GM12873 (cell line): ENCODE results near the gene CTNNA2.

Source experiments
- TF ChIP-seq, protein P1 (sequence below): IDR thresholded peaks from 2 replicates; pipeline ENCODE4 v1.5.1; 2012; ENCODE audit warnings: low read depth, mild to moderate bottlenecking, moderate library complexity, low read length, control low read depth; ENCODE audit not compliant: insufficient read depth; ENCODE audit errors: missing control alignments

The CTNNA2 gene

DNA sequence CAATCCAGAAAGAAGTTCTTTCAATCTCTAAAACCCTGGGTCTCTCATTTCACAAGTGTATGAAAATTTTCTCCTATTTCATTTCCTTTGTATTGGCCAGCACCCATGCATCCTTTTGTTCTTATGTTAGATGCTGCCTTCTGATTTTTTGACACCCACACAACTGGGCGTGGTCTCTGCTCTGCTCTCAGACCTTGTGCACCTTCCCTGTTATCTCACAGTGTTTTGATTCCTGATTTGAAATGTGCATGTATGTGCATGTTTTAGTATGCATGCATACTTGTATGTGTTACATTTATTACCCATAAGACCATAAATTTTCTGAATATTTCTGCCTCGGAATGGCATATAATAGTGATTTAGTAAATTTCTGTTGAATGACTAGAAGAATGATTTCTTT lies 152.2 kb downstream of the CTNNA2 start:
- TF ChIP-seq, protein P1, sequence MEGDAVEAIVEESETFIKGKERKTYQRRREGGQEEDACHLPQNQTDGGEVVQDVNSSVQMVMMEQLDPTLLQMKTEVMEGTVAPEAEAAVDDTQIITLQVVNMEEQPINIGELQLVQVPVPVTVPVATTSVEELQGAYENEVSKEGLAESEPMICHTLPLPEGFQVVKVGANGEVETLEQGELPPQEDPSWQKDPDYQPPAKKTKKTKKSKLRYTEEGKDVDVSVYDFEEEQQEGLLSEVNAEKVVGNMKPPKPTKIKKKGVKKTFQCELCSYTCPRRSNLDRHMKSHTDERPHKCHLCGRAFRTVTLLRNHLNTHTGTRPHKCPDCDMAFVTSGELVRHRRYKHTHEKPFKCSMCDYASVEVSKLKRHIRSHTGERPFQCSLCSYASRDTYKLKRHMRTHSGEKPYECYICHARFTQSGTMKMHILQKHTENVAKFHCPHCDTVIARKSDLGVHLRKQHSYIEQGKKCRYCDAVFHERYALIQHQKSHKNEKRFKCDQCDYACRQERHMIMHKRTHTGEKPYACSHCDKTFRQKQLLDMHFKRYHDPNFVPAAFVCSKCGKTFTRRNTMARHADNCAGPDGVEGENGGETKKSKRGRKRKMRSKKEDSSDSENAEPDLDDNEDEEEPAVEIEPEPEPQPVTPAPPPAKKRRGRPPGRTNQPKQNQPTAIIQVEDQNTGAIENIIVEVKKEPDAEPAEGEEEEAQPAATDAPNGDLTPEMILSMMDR, result no peak

DNA sequence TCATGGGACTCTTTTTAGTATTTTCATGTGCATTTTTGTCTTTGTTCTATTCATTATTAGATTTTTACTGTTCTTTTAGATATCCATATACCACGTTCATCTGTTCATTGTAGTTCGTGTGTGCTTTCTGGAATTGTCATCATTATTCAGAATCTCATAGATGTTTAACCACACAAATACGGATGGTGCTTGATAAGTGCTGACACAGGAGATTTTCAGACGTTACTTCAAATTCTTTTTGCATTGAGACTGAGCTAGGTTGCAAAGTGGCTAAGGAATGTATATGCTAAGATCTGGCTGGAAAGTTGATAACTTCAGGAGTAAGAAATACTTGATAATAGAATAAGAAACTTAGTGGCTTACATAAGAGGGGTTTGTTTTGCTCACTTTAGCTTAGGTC lies 153.6 kb downstream of the CTNNA2 start:
- TF ChIP-seq, protein P1, result no peak

DNA sequence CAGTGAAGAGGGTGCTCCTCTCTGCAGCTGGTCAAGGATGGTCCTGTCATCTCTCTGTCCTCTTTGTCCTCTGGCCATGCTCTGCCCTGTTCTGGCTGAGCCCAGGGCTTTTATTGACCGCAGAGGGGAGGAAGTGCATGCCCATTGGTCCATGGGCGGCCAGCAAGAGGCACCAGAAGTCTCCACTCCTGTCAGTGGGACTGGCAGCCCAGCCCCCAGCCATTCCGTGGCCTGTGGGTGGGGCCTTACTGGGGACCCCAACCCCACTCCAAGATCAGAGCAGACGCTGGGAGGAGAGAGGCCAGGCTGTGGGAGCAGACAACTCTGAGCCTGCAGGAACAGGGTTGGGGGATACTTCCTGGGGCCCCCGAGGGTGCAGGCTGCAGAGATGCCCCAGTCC lies 156.9 kb downstream of the CTNNA2 start:
- TF ChIP-seq, protein P1, result no peak

DNA sequence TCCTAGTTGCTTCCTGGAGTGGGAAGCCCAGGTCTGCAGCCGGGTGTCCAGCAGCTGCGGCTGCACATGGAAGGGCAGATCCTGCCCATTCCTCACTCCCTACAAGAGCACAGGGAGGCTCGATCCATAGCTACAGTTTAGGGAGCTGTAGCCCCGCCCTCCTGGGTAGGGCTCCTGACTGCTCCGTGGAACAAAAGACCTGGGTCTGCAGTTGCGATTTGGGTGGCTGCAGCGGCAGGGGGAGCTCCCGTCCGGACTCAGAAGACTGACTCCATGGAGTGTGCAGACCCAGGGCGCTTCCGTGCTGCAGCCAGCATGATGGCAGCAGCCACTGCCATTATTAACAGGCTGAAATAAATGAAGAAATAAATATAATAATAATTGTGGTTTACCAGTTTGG lies 157.3 kb downstream of the CTNNA2 start:
- TF ChIP-seq, protein P1, result no peak

DNA sequence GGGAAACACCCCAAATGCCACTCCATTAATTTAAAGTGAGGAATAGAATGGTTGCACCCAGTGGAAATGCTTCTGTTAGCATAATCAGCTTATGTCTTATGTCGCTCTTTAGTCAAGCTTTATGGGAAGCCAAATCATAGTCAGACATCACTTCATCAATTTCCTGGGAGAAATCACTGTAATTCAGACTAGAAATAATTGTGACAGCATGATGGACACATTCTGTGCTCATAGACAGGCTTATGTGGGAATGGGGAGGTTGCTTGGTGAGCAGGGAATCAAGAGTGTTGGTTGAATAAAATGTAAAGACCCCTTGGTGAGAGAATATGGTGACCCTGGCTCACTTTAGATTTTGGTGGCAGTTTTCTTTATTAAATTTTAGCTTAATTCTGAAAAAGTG lies 174.0 kb downstream of the CTNNA2 start:
- TF ChIP-seq, protein P1, result no peak

DNA sequence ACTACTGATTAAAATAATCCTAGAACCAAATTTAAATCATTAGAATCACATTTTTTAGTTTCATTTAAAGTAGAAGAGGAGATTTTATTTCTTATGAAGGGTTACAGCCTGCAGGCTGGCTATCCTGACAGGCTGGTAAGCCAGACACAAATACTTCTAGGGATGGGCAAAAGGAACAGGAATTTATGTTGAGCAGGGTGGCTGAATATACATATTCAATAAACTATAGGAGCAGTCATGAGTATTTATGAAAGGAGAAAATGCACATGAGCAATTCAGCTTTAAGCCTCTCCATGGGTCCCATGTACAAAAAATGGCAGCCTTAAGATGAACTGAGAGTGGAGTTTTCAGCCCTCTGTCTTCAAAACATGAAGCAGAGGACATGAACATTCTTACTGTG lies 182.4 kb downstream of the CTNNA2 start:
- TF ChIP-seq, protein P1, result no peak

DNA sequence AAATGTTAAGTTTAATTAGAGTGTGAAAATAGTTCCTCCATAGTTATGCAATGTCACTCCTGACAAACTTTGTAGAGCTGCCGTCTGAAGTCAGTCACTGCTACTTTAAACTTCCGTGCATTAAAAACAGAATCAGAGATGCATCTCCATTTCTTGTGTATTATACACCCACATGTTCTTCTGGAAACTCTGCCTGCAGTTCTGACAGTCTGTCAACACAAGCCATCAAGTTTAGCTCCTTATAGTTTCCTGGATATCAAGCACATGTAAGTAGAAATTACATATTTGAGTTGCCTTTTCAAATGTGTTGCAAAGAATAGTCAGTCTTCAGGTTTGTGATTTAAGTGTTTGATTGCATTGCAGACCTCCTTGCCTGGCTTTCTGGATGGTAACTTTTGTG lies 184.3 kb downstream of the CTNNA2 start:
- TF ChIP-seq, protein P1, result no peak
